ENCODE data around the gene SP3. TPM values are rescaled to one million over a fixed set of nuclear protein-coding genes. Genes with fewer than 3 reads are reported as not detected.

SP3 gene
- total RNA-seq: 100 to 1,000 TPM in 1 of 2 experiments, 10 to 100 TPM in 1; 95.9 to 102 TPM

DNA sequence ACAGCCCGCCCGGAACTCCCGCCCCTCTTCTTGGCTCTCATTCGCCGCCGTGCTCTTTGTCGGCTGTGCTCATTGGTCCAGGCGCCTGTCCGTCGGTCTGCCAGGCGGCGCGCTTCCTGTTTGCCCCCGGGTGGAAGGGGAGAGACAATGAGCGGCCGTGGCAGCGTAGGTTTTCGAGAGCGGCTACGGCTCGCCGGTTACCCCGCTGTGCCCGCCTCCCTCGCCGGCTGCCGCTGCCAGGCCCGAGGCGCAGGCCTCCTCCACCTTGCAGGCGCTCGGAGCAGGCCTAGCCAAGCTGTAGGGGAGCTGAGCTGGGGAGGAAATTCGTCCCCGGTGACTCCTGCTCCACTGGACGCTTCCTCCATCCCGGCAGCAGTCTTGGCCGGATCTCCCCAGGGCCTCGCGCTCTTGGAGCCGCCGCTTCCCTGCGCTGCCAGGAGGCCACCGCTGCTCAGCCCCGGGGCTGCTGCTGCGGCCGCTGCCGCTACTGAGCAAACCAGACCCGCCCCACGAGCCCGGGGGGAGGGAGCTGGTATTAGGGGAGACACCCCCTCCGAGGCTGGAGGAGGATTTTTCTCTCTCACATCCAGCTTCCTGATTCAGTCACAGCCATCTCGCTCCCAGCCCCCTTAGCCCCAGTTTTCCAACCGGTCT lies at the start of gene SP3:
Gene SP3 (minus strand): TSS at position 2 of the 654 bp plus-strand sequence. CDS start 202 bp downstream, outside the sequence.
- Mint-ChIP-seq H3K27ac (peak within 1 kb of the TSS; percentile 91), H3K4me1 (ENCODE audit: low read depth) (peaks cover 25% of the 10 kb centered on the region), H3K4me3 (peak within 1 kb of the TSS; percentile 94), H3K36me3 (ENCODE audit: low read depth) (peaks cover 28% of the 10 kb centered on the region), H3K9me3 (ENCODE audit: insufficient read depth) (no peaks in the 10 kb centered on the region), H3K27me3 (ENCODE audit: low read depth) (no peaks in the 10 kb centered on the region)
- POLR2A ChIA-PET: interaction anchor here (0.5 to 1.6 kb wide), 10 partner anchors 11 to 995 kb away, joined by 3 to 9 read pairs (median 3); partner anchors contain the start of gene OLA1
- CTCF ChIA-PET: interaction anchor here (1.0 kb wide), 1 partner anchor 75 kb away, joined by 3 read pairs; no protein-coding TSS in a partner anchor
- DNase-seq (peak; percentile 97), ATAC-seq (peak; percentile 79)

GRCh38 chr2:174014699-174015070 lies 49.5 kb upstream of the SP3 start:
- DNase-seq (no peak), ATAC-seq (no peak)
- Mint-ChIP-seq H3K27me3 (ENCODE audit: low read depth) (peaks cover 11% of the 10 kb centered on the region), H3K9me3 (ENCODE audit: insufficient read depth) (no peaks in the 10 kb centered on the region), H3K36me3 (ENCODE audit: low read depth) (no peaks in the 10 kb centered on the region), H3K4me1 (ENCODE audit: low read depth) (peaks cover 3% of the 10 kb centered on the region), H3K4me3 (no peak overlapping the region), H3K27ac (no peak overlapping the region)
- CTCF ChIA-PET: no interaction called here
- POLR2A ChIA-PET: no interaction called here

DNA sequence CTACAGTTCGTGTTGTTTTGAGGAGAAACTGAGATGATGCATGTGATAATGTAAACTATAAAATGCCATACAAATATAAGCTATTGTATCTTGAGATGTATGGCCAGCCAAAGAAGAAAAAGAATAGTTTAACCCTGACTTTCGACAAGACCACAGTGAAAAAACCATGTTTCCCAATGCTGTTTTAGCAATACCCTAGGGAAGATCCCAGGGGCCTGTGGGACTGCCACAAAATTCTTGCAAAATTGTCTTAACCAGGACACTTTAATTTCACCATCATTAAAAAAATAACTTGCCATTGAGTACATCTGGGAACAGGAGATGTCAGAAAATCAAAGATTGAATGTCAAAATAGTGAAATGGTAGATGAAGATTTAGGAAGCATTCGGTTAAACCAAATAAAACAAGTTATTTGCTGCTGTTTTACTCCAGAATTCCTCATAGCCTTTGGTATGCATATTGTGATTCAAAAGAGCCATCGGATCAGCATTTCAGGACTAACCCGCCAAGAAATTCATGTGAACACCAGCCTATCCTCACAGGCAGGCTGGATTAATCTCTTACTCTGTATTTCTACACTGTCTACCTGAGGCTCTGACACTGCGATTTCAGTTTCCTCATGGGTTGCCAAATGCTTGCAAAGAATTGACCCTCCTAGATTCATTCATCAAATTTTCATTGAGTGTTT lies 49.0 kb upstream of the SP3 start:
- CTCF ChIA-PET: no interaction called here

GRCh38 chr2:174013315-174013751 lies 48.2 kb upstream of the SP3 start:
- Mint-ChIP-seq H3K9me3 (ENCODE audit: insufficient read depth) (no peaks in the 10 kb centered on the region), H3K27me3 (ENCODE audit: low read depth) (peaks cover 11% of the 10 kb centered on the region), H3K4me1 (ENCODE audit: low read depth) (peaks cover 3% of the 10 kb centered on the region), H3K36me3 (ENCODE audit: low read depth) (no peaks in the 10 kb centered on the region), H3K27ac (no peak overlapping the region), H3K4me3 (no peak overlapping the region)
- no peak for ATAC-seq
- DNase-seq: no peak
- ChIA-PET POLR2A (no interaction called here), CTCF (no interaction called here)

More for the DNA sequence above, 49.0 kb upstream of the SP3 start:
- DNase-seq (no peak), ATAC-seq (no peak)
- Mint-ChIP-seq H3K9me3 (ENCODE audit: insufficient read depth) (no peaks in the 10 kb centered on the region), H3K4me1 (ENCODE audit: low read depth) (peaks cover 3% of the 10 kb centered on the region), H3K27me3 (ENCODE audit: low read depth) (peaks cover 11% of the 10 kb centered on the region), H3K36me3 (ENCODE audit: low read depth) (no peaks in the 10 kb centered on the region), H3K27ac (no peak overlapping the region), H3K4me3 (no peak overlapping the region)
- POLR2A ChIA-PET: no interaction called here

- DNase-seq (peak; percentile 34), ATAC-seq (peak; percentile 62)
- no peak overlapping the region for H3K27ac Mint-ChIP-seq
- H3K36me3 Mint-ChIP-seq (ENCODE audit: low read depth): no peaks in the 10 kb centered on the region
- ChIA-PET POLR2A (no interaction called here), CTCF (interaction anchor here (0.9 kb wide), 1 partner anchor 50 kb away, joined by 4 read pairs; no protein-coding TSS in a partner anchor)
- H3K27me3 Mint-ChIP-seq (ENCODE audit: low read depth): peaks cover 11% of the 10 kb centered on the region
- H3K4me3 Mint-ChIP-seq: peak overlapping the region; percentile 45
- H3K4me1 Mint-ChIP-seq (ENCODE audit: low read depth): peaks cover 3% of the 10 kb centered on the region
- no peaks in the 10 kb centered on the region for H3K9me3 Mint-ChIP-seq (ENCODE audit: insufficient read depth)
These were observed 47.5 kb upstream of the SP3 start for GRCh38 chr2:174012347-174013314.

- no peak for ATAC-seq
- no peak overlapping the region for H3K4me3 Mint-ChIP-seq
- H3K27ac Mint-ChIP-seq: no peak overlapping the region
- no peaks in the 10 kb centered on the region for H3K36me3 Mint-ChIP-seq (ENCODE audit: low read depth)
- no peak for DNase-seq
- ChIA-PET CTCF (no interaction called here), POLR2A (no interaction called here)
- no peaks in the 10 kb centered on the region for H3K9me3 Mint-ChIP-seq (ENCODE audit: insufficient read depth)
- peaks cover 3% of the 10 kb centered on the region for H3K4me1 Mint-ChIP-seq (ENCODE audit: low read depth)
- H3K27me3 Mint-ChIP-seq (ENCODE audit: low read depth): peaks cover 11% of the 10 kb centered on the region
These were observed 46.6 kb upstream of the SP3 start for GRCh38 chr2:174011796-174012195.

GRCh38 chr2:174011173-174011572 lies 46.0 kb upstream of the SP3 start:
- H3K4me3 Mint-ChIP-seq: no peak overlapping the region
- ChIA-PET POLR2A (no interaction called here), CTCF (interaction anchor here (0.7 kb wide), 1 partner anchor 58 kb away, joined by 3 read pairs; no protein-coding TSS in a partner anchor)
- H3K9me3 Mint-ChIP-seq (ENCODE audit: insufficient read depth): no peaks in the 10 kb centered on the region
- DNase-seq: no peak
- H3K27me3 Mint-ChIP-seq (ENCODE audit: low read depth): peaks cover 11% of the 10 kb centered on the region
- no peaks in the 10 kb centered on the region for H3K36me3 Mint-ChIP-seq (ENCODE audit: low read depth)
- no peak for ATAC-seq
- no peak overlapping the region for H3K27ac Mint-ChIP-seq
- peaks cover 3% of the 10 kb centered on the region for H3K4me1 Mint-ChIP-seq (ENCODE audit: low read depth)

DNA sequence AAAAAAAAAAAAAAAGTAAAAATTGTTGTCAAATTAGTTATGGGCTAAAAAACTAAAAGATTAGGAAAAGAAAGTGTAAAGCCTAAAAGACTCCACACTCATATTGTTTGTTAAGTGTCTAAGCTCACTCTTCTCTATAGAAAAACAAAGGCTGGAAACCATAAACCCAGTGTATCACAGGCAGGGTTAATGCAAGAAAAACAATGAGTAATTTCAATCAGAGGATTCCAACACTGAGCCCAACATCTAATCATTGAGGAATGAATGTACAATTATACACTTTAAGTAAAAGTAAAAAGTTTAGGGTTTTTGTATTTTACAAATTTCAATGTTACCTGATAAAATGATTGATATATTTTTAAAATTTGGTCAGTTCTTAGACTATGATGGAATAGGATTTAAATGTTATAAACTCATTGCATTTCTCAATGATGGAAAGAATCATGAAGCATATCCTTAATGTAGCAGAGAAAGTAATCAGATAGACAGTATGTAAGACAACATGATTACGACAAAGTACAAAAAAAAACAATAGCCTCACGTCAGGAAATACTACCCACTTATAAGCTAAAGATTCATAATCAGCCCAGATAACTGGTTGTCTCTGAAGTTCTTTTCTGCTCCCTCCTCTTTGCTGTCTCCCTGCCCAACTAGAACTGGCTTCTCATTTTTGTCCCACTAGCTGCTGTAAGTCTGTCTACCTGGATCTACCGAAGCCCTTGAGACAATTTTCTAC lies 44.5 kb upstream of the SP3 start:
- ChIA-PET POLR2A (no interaction called here), CTCF (no interaction called here)
- Mint-ChIP-seq H3K36me3 (ENCODE audit: low read depth) (no peaks in the 10 kb centered on the region), H3K9me3 (ENCODE audit: insufficient read depth) (no peaks in the 10 kb centered on the region), H3K4me1 (ENCODE audit: low read depth) (peaks cover 3% of the 10 kb centered on the region), H3K27ac (no peak overlapping the region), H3K4me3 (no peak overlapping the region), H3K27me3 (ENCODE audit: low read depth) (peaks cover 11% of the 10 kb centered on the region)
- no peak for DNase-seq
- no peak for ATAC-seq

- Mint-ChIP-seq H3K9me3 (ENCODE audit: insufficient read depth) (no peaks in the 10 kb centered on the region), H3K4me1 (ENCODE audit: low read depth) (peaks cover 3% of the 10 kb centered on the region), H3K27ac (no peak overlapping the region), H3K4me3 (no peak overlapping the region), H3K36me3 (ENCODE audit: low read depth) (no peaks in the 10 kb centered on the region), H3K27me3 (ENCODE audit: low read depth) (peaks cover 11% of the 10 kb centered on the region)
- DNase-seq (no peak), ATAC-seq (no peak)
- POLR2A ChIA-PET: no interaction called here
- CTCF ChIA-PET: no interaction called here
These were observed 43.5 kb upstream of the SP3 start for GRCh38 chr2:174008720-174009119.

- no peak for ATAC-seq
- no peaks in the 10 kb centered on the region for H3K36me3 Mint-ChIP-seq (ENCODE audit: low read depth)
- H3K27me3 Mint-ChIP-seq (ENCODE audit: low read depth): peaks cover 10% of the 10 kb centered on the region
- no peak overlapping the region for H3K27ac Mint-ChIP-seq
- no peak for DNase-seq
- no peaks in the 10 kb centered on the region for H3K9me3 Mint-ChIP-seq (ENCODE audit: insufficient read depth)
- H3K4me1 Mint-ChIP-seq (ENCODE audit: low read depth): no peaks in the 10 kb centered on the region
- ChIA-PET POLR2A (no interaction called here), CTCF (no interaction called here)
- H3K4me3 Mint-ChIP-seq: no peak overlapping the region
These were observed 41.8 kb upstream of the SP3 start for GRCh38 chr2:174007010-174007409.

GRCh38 chr2:174005801-174006419 lies 40.7 kb upstream of the SP3 start:
- H3K4me1 Mint-ChIP-seq (ENCODE audit: low read depth): no peaks in the 10 kb centered on the region
- CTCF ChIA-PET: no interaction called here
- POLR2A ChIA-PET: no interaction called here

More at GRCh38 chr2:174005801-174006419, 40.7 kb upstream of the SP3 start:
- H3K9me3 Mint-ChIP-seq (ENCODE audit: insufficient read depth): no peaks in the 10 kb centered on the region
- no peak for DNase-seq
- no peaks in the 10 kb centered on the region for H3K36me3 Mint-ChIP-seq (ENCODE audit: low read depth)
- no peak overlapping the region for H3K4me3 Mint-ChIP-seq
- no peak overlapping the region for H3K27ac Mint-ChIP-seq
- H3K27me3 Mint-ChIP-seq (ENCODE audit: low read depth): peaks cover 12% of the 10 kb centered on the region
- ATAC-seq: no peak
